PFSK-1 (cell line): ENCODE measurements around the gene ROBO1.

Source experiments
- FOXP2 ChIP-seq: optimal IDR thresholded peaks from 2 replicates; pipeline ENCODE3; 2011; ENCODE audit warnings: borderline replicate concordance, control low read depth, inconsistent platforms; ENCODE audit not compliant: insufficient read depth; ENCODE audit errors: extremely low read length, extremely low read depth
- POLR2AphosphoS5 ChIP-seq: IDR thresholded peaks from 2 replicates; pipeline ENCODE4 v1.6.1; 2012; ENCODE audit warnings: low read depth, mild to moderate bottlenecking, control low read depth, low read length, moderate library complexity
- REST ChIP-seq, 2 experiments: IDR thresholded peaks; 2 replicates each; pipeline versions ENCODE4 v1.6.1 to v1.8.0; 2011 to 2012; ENCODE audit warnings: low read depth in 2 of 2, low read length in 2 of 2, control low read depth in 1 of 2, inconsistent platforms in 1 of 2, mild to moderate bottlenecking in 1 of 2, moderate library complexity in 1 of 2; ENCODE audit not compliant: insufficient read depth in 1 of 2
- SIN3A ChIP-seq: IDR thresholded peaks from 2 replicates; pipeline ENCODE4 v1.6.1; 2012; ENCODE audit warnings: mild to moderate bottlenecking, low read length, moderate library complexity, borderline replicate concordance; ENCODE audit not compliant: insufficient read depth
- TAF1 ChIP-seq: IDR thresholded peaks from 2 replicates; pipeline ENCODE4 v1.6.1; 2012; ENCODE audit warnings: low read length, control low read depth, borderline replicate concordance; ENCODE audit not compliant: insufficient read depth

ROBO1 gene

DNA sequence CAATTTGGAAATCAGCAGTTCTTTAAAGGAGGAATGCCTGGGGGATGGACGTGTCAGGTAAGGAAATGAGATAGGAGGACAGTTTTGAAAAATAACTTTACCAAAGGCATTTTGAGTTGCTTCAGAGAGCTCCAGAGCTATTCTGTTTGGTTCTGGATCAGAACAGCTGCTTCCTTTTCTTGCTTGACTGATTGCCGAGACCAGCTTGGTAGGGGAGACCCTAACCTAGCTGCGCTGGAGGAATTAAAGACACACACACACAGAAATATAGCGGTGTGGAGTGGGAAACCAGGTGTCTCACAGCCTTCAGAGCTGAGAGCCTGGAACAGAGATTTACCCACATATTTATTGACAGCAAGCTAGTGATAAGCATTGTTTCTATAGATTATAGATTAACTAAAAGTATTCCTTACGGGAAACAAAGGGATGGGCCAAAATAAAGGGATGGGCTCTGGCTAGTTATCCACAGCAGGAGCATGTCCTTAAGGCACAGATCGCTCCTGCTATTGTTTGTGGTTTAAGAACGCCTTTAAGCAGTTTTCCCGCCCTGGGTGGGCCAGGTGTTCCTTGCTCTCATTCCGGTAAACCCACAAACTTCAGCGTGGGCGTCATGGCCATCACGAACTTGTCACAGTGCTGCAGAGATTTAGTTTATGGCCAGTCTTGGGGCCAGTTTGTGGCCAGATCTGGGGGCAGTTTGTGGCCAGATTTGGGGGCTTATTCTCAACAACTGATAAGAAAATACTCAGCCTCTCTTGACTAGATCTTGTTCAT lies 556.0 kb downstream of the ROBO1 start:
- TF ChIP-seq TAF1 (no peak), POLR2AphosphoS5 (no peak), REST (IDR thresholded peaks at IDR 0.05; ENCODE audit: insufficient read depth in 1 of 2, low read depth in 2 of 2, low read length in 2 of 2) (no peak), FOXP2 (no peak), SIN3A (no peak)

- TF ChIP-seq REST (IDR thresholded peaks at IDR 0.05; ENCODE audit: insufficient read depth in 1 of 2, low read depth in 2 of 2, low read length in 2 of 2) = no peak
- TF ChIP-seq POLR2AphosphoS5 = no peak
Observed at GRCh38 chr3:79204351-79204750, 563.4 kb downstream of the ROBO1 start.

GRCh38 chr3:79203144-79203519 lies 564.7 kb downstream of the ROBO1 start:
- TF ChIP-seq SIN3A (no peak), POLR2AphosphoS5 (no peak), FOXP2 (no peak), REST (IDR thresholded peaks at IDR 0.05; ENCODE audit: insufficient read depth in 1 of 2, low read depth in 2 of 2, low read length in 2 of 2) (no peak), TAF1 (no peak)

DNA sequence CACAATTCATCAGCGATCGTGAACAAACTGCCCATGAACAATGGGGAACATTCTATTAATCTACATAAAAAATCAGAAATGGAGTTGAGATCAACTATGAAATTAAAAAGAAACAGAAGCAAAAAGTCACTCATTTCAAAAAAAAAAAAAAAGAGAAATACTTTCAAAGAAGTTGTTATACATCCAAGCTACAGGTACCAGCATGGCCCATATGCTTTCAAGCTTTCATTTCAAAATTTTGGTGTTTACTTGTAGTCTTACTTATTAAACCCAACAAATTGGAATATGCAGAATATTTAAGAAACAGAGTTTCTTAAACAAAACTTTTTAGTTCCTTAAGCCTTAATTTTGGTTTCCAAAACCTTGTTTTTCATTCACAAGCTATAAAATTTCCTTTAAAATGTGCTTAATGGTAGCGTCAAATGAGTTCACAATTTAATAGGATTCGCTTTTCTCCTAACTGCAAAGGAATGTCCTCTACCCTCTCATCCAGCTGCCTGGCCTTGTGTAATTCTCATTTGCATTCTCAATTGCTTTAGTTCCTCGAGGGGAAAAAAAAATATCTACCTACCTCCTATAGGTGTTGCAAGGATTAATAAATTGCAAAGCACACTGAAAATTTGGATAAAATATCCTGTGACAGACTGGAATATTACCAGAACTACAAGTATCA lies 565.2 kb downstream of the ROBO1 start:
- TF ChIP-seq REST (IDR thresholded peaks at IDR 0.05; ENCODE audit: insufficient read depth in 1 of 2, low read depth in 2 of 2, low read length in 2 of 2) (no peak), SIN3A (no peak), TAF1 (no peak), FOXP2 (no peak), POLR2AphosphoS5 (no peak)
